ENCODE results near the gene IHH.

IHH gene

DNA sequence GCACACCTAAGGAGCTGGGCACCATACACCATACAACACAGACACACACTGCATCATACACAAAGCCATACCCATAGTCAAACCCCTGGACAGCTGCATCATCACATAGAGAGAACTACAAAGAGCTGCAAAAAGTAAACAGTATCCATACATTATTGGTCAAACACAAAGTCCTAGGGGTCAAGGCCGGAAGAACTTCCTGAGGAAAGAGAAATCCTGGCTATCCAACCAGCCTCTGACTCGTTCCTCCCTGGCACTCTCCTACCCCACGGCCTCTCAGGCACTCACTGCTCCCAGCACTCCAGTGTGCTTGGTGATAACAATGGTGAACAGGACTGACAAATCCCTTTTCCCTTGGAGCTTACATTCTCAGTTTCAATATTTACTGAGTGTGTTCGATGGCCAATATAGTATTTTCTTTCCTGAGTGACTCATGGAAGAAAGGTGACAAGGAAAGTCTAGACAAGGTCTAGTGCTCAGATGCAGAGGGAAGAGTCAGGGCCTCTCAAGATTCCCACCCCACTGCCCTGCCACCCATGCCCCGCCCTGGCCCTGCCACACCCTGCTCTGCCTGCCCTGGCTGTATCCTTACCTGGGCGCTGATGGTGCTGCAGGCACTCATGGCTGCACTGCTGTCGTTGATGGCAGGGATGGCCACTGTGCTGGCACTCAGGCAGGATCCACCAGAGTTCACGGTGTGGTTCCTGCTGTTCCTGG, 22.8 kb downstream of the IHH start:
- no peak for DNase-seq

DNA sequence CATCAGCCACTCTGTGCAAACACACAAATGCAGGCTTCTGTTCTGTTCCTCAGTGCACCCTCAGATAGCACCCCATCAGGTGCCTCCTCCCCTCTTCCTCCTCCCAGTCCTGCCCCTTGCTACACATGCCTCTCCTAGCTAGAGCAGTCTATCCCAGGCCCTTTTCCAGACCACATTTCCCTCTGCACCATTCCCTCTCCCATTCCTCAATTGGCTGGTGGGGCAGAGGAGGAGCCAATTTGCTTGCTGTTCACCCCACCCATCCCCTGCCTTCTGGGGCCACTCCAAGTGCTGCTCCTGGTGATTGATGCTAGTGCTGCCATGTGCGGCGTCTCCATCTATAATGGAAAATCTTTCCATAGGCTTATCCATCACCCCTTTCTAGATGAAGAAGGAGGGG, 24.8 kb downstream of the IHH start:
- no peak for DNase-seq

DNA sequence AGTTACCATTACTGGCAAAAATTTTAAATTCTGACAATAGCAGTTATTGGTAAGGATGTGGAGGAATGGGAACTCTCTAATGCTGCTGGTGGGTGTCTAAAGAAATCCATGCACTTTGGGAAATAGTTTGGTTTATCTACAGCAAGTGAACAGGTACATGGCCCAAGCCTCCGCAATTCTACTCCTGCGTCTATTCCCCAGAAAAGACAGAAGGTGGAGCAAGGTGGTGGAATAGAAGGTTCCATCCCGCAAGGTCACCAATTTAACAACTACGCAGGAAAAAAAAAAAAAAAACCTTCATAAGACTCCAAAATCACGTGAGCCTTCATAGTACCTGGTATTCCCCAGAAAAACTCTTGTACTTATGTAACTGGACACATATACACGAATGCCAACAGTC, 25.9 kb downstream of the IHH start:
- DNase-seq = no peak

DNA sequence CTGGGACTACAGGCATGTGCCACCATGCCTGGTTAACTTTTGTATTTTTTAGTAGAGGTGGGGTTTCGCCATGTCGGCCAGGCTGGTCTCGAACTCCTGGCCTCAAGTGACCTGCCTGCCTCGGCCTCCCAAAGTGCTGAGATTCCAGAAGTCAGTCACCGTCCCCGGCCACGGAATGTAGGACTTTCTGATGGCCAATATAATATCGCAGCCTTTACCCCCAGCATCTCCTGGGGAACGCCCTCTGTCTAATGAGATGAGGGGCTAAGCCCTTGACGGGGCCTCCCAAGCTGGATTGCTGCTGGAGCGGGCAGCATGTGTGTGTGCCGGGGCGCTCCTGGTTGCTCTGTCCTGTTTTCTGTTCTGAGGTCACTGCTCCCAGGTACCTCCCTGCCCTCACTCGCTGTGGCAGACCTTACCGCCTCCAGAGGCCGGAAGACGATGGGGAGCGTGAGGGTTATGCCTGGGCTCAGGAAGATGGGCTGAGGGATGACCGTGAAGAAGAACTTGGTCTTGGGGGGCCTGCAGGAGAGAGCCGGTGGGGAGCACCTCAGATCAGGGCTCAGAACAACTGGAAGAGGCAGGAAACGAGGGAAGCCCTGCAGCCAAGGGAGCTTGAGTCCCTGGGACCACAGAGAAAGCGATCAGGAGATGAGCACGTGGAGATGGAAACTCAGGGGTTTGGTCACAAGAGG, 28.5 kb downstream of the IHH start:
- DNase-seq = no peak

DNA sequence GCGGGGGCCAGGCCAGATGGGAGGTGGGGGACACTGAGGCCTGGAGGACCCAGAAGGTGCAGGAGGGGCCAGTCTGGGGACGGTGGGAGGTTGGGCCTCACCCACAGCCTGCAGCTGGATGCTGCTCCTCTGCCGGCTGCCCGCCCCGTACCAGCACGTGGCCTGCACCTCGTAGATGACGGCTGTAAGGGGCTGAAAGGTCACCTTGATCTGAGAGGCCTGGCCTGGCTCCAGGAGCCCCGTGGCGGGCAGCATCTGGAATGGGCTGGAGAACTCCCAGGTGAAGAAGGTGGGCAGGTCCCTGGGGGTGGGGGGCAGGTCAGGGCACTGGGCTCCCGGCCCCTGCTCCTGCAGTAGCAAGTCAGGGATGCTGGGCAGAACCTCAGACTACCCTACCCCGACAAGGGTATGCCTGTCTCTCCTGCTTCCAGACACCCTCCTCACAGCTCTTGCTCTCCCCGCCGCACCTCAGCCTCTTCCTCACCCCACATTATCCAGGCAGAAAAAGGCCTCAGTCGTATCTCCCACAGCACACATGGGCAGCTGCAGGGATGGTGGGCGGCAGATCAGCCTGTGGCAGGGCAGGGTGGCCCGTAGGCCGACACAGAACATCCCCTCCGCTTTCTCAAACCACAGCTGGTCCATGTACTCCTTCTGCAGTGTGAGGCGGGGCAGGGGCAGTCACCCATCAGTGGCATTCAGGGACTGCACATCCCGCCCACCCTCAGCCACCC, 29.5 kb downstream of the IHH start:
- no peak for DNase-seq

DNA sequence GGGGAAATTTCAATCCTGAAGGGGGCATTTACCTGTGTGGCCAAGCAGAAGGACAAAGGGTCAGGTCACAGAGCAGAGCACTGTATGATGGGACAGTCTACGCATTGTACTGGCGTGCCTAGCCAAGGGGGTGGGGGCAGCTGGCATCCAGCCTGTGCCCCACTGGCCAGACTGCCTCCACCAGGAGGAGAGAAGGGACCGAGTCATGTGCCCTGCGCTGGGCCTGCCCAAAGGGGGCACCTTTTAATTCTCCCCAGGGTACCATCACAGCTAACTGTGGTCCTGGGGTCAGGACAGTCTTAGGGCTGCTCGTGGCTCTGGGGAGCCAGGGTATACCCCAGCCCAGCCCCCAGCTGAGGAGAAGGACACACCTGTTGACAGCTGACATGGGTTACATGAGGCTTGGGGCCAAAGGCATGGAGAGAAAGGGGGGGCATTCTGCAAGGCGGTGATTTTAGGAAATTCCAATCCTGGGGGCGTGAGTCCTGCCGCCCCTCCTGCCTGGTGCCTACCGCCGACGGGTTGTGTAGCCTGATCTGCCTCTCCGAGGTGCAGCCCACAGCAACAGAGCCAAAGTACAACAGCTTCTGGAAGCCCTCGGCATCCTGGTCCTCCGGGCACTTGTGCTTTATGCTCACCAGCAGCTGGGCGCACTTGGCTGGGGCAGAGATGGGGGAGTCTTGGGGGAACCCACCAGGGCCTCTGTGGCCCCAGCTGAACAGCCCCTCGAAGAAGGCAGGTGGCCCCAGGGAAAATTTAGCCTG, 30.4 kb downstream of the IHH start:
- DNase-seq = no peak

DNA sequence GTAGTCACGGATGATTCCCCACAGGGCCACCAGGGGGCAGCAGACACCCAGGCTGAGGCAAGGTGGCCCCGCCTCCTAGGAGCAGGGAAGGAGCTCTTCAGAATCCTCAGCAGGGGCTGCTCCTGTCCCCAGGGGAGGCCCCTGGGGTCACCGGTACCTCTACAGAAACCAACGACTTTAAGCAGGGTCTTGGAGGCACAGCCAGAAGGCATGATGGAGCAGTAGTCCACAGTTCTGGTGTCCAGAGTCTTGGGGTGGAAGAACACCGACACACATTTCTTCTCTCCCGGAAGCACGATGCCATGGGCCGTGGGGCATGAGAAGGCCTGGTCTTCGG, 30.9 kb downstream of the IHH start:
- DNase-seq = peak; percentile 37

DNA sequence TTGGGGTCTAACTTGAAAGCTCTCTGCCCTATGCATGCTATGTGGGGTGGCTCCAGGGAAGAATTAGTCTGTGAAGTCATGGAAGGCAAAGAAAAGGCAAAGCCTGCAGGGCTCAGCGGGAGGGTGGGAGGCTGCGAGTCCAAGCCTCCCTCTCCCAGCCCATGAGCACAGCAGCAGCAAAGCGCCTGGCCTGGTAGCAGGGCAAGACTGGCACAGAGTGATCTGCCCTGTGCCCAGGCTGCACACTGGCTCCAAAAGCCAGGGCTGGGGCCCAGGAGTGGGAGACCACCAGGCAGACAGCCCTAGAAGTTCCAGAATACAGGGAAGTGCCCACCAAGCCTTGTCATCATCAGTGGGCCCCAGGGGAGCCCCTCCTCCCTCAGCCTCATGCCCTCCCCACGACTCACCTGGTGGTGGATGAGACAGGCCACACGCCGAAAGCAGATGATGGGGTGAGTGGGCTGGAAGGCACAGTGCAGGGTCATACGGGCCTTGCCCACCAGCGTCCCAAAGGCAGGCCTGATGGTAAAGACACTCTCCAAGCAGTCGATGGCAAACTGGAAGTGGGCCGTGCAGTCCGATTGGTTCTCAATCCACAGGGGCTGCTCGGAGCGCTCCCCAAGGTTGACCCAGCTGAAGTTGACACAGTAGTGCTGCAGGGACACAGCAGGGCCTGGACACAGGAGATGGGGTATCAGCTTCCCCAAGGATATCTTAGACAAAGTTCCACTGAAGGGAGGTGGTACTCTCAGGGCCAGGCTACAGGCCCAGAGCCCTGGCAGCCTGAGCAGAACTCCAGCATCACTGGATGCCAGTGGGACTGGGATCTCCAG, 31.5 kb downstream of the IHH start:
- no peak for DNase-seq

DNA sequence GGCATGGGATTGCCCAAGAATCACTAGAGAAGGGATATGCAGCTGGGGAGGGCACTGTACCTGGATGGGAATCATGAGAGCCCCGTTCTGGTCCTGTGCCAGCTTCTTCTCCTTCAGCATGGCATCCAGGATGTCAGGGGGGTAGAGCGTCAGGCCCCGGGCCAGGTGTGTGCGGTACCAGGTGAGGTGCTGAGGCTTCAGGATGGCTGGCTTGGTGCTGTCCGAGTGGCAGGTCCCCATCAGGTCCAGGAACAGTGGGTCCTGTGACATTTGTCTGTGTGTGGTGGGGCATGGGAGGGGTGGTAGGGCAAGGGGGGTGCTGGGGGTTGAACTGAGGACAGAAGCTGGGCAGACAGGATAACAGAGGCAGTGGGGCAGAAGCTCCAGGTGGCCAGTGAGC, 32.6 kb downstream of the IHH start:
- no peak for DNase-seq

DNA sequence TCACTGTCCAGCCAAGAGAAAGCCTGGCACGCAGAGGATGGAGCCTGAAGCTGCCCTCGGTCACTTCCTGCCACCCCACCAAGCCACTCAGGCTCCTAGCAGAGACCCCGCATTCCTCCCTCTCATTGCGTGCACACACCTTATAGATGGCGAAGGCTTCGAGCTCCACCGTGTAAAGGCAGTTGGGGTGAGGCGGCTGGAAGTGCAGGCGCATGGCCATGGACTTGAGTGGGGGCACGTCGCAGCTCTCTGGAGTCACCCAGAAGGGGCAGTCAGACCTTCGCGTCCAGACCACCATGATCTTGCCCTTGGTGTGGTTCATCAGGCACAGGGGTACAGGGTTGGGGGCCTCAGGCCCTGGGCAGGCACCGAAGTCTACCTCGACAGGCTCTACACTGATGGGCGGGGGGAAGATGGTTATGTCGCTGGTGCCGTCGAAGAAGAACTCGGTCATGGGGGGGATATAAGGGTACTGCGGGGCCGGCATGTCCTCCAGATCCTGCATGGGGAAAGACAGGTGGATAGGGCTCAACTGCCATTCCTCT, 33.1 kb downstream of the IHH start:
- DNase-seq = no peak

DNA sequence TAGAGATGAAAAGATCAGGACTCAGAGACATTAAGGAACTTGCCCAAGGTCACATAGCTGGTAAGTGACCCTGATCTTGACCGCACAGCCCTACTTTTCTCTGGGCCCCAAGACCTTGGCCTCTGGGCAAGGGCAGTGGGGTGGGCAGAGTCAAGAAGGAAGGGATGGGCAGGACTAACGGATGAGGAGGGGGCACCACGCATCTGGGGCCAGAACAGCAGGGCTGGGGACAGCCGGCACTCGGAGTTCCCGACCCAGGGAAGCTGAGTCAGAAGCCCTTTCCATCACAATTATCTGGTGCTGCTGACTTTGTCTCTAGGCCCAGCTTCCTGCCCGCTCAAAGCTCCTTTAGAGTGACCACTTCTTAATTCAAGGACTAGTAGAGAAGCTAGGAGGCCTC, 33.8 kb downstream of the IHH start:
- no peak for DNase-seq

DNA sequence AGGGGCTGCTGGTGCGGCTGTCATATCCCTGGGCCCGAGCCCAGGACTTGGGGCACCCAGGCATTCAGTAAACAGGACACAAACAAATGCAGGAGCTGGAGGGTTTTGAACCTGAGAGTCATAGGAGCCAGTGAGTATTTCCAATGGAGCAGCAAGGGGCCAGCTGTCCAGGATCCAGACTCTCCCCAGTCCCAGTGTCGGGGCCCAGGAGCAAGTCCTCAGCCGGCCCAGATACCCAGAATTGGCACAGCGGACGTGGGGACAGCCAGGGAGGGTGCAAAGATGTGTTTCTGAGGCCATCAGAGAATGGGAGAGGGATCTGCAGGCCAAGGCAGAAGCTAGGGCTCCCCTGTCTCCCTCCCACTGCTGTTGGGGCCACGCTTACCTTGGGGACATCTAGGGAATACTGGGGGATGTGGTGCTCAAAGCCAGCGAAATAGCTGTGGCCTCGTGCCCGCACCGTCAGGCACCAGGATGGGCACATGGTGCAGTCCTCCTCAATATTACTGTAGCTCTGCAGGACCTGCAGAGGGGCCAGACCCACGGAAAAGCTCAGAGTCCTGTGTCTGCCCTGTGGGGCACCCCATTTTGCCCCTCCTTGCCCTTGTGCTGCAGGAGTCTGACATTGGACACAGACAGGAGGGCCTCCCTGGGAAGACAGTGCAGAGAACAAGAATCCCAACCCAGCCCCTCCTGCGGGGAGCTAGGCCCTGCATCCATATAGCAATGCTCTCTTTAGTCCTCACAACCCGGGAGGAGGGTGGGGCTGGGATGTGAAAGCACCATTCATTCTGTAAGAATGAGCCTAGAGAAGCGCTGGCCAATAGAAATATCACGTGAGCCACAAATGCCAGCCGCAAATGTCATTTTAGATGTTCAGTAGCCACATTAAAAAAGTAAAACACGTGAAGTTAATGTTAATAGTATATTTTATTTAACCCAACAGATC, 34.8 kb downstream of the IHH start:
- no peak for DNase-seq

DNA sequence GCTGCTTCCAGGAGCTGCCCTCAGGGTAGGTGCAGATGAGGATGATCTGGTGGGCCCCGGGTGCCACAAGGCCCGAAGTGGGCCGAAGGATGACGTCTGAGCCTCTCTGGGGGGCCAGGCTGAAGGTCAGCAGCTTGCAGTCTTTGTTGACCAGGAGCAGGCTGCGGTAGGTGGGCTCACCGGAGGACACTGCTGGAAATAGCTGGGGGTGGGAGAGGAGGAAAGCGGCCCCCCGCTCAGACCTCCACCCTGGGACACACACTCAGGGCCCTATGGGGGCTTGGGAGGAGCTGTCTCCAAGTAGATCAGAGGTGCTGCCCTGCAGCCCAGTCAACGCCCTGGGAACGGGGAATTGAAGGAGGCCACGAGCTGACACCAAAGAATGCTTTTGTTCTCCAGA, 36.7 kb downstream of the IHH start:
- DNase-seq = no peak

DNA sequence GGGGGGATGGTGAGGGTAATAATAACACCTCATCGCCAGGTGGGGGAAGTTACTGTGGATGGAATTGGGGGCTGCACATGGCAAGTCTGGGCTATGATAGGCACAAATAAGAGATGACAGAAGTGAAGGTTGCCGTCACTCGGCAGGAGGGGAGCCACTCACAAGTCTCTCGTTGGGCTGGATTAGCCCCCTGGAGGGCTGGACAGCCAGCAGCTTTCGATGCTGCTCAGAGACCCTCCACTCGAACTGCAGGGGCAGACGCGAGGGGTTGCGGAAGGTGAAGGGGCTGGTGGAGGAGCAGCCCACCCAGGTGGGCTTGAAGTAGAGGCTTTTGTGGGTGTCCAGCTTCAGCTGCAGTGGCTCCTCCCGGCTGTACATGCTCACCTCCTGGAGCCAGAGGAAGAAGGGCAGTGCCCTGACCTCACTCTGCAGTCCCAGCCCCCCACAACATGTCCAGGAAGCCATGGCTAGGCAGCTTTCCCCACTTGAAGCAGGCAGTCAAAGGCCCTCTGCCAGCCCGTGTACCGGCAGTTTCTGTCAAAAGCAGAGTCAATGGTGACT, 37.6 kb downstream of the IHH start:
- no peak for DNase-seq

DNA sequence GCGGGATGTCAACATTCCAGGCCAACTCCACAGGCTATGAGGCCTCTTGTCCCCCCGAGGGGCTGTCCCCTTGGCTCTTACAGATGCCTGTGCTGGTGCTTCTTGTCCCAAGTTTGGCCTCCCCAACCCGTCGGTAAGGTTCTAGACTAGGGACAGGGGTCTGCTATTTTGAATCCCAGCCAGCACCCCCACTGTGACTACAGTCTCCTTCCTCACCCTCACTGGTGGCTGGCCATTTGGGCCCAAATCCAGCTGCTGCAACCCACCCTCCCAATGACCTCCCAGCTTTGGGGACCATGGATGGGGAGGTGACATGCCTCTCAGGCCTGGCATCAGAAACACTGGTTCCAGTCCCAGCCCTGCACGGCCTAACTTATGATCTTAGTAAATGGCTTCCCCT, 38.1 kb downstream of the IHH start:
- no peak for DNase-seq

DNA sequence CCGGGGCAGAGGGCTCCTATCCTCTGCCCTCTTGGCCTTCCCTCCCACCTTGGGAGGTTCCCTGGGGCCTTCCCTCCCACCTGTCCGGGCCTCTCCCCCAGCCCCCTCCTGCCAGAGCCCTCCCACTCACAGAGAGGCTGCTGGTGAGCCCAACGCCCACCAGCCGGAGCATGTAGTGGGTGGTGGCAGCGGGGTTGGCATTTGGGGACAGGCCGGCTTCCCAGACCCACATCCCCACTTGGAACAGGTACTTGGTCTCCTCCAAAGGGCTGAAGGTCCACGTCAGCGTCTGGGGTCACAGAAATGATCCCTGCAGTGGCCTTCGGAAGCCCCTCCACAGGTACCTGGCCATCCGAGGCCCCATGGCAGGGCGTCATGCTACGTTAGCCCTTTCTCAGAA, 38.7 kb downstream of the IHH start:
- no peak for DNase-seq

DNA sequence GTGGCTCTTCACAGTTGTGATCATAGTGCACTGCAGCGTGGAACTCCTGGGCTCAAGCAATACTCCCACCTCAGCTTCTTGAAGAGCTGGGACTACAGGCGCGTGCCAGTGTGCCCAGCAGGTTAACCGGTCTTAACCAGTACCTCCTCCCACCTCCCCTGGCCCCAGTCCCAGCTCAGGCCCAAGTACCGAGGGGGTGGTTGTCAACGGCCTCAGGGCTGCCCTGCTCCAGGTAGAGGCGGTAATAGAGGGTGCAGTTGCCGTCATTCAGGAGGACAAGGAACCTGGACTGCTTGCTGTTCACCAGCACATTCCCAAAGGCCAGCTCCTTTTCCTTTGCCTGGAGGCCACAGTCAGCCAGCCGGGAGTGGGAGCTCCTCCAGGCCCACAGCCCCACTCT, 39.1 kb downstream of the IHH start:
- no peak for DNase-seq

DNA sequence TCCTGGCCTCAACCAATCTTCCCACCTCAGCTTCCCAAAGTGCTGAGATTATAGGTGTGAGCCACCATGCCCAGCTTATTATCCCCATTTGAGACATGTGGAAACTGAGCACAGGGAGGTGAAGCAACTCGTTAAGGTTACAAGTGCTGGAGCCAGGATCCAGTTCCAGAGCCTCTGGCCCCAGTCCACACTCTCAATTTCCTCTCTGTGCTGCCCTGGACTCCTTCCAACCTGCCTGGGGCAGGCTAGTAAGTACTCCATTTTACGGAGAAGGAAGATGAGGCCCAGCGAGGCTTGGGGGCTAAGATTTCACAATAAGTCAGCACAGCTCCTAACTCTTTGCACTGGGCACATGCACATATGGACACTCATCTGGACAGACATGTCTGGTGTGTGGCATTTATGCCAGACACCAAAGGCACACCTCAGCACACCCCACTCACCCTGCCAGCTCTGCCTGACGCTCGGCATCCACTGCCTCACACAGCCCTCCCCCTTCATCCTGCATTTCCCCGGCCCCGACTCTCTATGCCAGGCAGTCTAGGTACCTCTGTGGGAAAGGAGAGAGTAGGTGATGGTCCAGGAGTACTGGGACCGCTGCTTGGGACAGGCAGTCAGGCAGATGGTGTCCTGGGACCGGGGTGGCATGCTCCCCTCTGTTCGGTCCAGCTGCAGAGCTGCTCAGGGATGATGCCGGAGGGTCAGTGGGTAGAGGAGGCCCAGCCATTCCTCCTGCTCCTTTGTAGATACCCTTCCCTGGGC, 39.9 kb downstream of the IHH start:
- no peak for DNase-seq

DNA sequence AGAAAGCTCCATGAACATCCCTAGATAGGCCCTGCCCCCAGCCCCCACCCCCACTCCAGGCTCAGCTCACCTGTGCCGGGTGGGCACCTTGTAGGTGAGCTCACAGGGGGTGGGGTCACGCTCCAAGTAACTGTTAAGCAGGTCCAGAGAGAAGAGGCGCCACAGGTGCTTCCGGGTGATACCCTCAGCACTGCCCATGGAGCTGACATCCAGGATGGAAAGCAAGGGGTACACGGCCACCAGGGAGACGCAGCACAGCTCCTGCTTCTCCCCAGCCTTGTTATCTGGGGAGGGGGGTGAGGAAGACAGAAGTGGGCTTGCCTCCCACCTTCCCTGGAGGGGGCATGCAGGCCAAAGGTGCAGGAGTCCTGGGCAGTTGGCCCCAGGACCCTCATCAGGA, 41.3 kb downstream of the IHH start:
- DNase-seq = no peak

DNA sequence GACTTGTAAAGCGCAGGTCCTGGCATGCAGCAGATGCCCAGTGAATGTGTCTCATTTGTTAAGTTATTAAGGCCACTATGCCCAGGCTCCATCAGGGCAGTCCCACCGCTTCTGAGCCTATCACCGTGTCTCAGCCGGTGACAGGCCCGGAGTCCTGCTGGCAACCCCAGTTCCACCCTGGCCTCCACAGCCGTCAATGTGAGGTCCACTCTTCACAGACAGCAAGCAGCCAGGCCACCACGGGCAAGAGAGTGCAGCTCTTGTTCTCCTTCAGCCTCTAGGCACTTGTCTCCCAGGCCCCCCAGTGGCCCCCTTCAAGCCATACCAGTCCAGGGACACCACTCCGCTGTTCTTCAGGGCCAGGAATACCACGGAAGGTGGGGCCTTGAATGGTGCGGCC, 42.0 kb downstream of the IHH start:
- DNase-seq = no peak
